HG03565 (cell line): Measurements from ENCODE around the gene POFUT2.

Source experiments
- ATAC-seq: cut with Tn5 transposase; IDR thresholded peaks from one replicate; pipeline ENCODE4 v1.9.1; 2021; ENCODE audit warnings: mild to moderate bottlenecking, moderate library complexity; ENCODE audit not compliant: unreplicated experiment

The POFUT2 gene

DNA sequence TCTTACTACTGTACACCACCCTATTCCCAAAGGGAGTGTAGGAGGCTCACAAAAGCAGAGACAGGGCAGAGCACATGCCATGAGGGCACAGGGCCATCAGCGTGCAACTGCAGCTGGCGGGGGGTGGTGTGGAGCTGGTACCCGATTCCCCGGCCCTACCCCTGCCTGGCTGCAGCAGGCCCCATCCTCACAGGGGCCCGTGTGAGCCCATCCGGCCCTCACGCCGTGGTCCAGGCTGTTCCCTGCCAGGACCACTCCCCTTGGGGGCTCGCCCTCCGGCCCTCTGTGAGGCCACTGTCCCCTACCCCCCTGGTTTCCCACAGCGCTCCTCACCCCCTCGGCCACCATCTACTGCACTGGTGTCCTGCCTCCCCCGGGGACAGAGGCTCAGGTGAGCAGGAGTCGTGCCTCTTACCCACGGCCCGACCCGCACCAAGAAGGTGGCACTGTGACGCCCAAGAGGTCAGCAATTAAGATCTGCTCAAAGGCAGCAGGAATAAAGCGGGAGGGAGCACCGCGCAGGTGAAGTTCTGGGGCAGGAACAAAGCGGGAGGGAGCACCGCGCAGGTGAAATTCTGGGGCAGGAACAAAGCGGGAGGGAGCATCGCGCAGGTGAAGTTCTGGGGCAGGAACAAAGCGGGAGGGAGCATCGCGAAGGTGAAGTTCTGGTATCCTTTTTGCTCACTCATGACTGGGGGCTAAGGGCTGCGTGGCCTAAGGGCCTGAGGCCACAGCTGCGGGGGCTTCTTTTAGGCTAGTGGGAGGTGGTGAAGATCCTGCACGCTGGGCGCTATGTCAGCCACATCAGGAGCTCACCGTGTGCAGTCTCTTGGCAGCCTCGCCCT, 3.9 kb downstream of the POFUT2 start:
- ATAC-seq = no peak

DNA sequence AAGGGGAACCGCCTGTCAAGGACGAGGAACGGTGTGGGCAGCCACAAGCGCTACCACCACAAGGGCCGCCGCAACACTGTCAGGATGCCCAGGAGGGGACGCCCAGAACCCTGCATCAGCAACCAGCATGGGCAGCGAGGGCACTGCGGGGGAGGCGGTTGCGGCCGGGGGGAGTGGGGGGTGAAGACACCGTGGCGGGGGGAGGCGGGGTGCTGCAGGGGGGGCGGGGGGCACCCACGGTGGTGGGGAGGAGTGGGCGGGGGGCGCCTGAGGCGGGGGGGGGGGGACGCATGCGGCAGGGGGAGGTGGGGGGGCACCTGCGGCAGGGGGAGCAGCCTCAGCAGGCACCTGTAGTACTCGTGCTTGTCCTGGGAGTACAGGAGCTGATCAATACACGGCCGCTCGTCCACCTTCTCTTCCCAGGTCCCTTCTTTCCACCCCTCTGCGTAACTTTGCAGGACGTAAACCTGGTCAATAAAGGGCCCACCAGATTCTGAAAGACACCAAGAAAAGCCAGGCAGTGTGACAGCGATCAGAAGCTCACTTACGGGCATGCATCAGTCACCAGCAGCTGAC, 4.6 kb downstream of the POFUT2 start:
- no peak for ATAC-seq

DNA sequence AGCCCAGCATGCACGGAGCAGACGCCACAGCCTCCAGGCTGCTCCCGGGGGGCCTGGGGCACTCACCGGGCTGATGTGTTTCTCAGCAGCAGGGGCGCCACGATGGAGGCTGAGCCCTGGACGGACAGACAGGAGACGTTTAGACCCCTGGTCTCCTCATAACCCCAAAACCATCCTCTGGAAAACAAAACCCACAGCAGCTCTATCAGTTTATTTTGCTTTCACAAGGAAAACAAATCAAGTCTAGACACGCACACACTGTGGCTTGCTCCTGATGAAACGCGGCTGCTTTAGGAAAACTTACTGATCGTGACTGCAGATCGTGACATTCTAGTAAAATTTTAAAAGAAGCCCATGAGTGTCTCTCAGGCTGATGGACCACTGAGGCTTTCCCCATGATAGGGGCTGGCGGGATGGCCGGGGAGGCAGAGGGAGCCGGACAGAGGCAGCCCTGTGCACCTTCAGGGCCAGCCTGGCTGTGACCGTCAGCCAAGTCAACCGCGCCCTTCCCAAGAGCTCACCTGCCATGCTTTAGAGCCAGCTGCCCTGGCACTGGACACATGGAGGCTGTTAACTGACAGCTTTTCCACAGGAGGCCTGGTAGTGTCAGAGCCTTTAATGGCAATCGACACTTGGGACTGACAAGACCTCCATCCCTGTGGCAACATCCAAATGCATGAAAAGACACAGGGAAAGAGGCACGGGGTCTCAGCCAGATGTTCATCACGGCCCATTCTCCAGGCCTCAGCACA, 5.2 kb downstream of the POFUT2 start:
- no peak for ATAC-seq

DNA sequence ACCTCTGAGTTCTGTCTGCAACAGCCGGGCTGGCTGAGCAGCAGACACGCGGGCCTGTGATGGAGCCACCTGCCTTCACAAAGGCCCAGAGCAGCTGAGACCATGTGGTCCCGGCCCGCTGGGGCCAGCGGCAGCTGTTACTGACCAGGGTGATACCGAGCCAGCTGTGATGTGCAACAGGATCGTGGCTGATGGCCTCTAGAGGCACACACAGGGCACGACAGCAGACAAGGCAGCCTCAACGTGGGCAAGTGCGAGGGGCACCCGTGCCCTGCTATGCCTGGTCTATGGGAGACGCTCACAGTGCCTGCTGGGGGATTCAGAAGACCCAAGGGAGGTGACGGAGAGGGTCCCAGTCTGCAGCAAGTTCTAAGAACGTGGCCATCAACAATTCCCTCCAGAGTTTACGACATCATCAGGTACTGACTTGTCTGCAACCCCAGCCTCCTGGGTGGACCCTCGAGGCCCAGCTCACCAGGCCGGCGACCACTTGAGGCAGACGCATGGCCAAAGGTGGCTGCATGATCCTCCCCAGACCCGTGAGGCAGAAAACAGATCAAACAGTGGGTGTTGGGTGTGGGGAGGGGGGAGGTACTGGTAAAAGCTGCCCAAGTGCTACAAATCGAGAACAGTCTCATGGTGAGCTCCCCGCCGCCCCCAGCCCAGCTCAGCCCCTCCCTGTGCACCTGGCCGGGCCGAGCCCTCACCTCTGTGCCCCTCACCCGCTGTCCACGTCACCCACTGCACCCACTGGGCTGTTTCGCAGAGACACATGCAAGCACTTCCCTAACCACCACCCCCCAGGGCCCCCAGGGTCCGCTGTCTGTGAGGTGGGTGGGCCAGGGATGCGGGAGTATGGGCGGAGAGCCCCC, 6.0 kb downstream of the POFUT2 start:
- no peak for ATAC-seq

DNA sequence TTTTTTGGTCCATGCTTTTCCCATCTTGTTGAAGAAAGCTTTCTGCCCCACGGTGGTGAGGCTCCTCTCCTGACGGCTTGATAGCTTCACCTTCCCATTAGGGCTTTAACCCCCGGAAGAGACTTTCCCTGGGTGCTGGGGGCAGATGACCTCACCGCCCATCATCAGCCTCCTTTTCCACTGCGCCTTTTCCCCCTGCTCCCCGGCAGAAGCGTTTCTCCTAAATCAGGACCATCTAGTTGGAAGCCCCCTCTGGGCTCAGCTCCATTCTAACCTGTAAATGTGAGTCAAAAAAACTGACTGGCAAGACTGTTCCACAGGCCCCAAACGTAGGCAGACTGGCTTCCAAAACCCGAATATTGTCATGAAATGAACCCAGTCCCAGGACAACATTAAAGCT, 6.7 kb downstream of the POFUT2 start:
- no peak for ATAC-seq

DNA sequence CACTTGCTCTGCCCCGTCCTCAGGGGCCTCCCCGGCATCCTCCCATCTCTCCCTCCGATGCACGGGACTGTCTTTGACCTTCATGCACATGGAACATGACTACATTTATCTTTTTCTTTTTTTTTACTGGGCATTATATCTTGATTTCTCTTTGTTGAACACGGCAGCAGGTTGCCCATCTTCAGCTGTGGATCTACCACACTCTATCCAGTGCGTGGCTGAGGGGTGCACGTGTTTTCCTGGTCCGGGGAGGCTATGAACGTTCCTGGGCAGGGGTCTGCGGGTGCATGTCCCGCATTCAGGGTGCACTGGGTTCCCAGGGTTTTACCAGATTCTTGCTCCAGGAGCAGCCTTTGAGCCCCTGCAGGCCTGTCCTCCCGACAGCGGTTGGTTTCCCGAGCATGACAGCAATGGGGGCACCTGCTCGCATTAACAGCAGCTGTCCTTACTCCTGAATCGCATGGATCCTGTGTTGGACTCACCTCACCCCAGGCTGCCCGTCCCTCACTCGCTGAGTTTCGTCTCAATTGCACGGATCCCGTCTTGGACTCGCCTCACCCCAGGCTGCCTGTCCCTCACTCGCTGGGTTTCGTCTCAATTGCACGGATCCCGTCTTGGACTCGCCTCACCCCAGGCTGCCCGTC, 7.4 kb downstream of the POFUT2 start:
- ATAC-seq = no peak

DNA sequence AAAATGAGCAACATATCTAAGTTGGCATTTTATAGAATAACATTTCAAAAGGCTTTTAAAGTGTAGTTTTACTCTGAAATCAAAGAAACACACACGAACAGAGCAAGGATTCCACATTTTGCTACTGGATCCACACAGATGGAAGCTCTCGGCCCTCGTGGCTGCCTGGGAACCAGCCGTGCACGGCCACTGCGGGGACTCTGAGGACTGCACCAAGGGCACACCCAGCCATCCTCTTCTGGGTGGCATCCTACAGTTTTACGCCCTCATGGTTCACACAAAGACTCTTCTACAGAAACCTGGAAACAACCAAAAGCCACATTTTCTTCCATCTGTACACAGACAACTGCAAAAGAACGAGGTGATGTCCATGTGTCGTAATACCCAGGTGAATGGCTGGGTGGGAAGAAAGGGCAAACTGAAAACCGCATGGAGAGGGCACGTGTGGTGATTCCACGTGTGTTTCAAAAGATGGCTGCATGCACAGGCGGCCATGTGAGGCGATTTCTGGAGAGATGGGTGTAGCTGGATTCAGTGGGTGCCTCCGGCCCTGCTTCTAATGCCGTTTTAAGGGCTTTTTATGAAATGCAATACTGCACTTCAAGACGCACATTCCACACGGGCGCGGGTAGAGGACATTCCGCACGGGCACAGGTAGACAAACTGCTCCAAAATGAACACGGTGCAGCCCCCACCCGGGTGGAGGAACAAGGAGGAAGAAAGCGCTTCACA, 8.1 kb downstream of the POFUT2 start:
- ATAC-seq = no peak

DNA sequence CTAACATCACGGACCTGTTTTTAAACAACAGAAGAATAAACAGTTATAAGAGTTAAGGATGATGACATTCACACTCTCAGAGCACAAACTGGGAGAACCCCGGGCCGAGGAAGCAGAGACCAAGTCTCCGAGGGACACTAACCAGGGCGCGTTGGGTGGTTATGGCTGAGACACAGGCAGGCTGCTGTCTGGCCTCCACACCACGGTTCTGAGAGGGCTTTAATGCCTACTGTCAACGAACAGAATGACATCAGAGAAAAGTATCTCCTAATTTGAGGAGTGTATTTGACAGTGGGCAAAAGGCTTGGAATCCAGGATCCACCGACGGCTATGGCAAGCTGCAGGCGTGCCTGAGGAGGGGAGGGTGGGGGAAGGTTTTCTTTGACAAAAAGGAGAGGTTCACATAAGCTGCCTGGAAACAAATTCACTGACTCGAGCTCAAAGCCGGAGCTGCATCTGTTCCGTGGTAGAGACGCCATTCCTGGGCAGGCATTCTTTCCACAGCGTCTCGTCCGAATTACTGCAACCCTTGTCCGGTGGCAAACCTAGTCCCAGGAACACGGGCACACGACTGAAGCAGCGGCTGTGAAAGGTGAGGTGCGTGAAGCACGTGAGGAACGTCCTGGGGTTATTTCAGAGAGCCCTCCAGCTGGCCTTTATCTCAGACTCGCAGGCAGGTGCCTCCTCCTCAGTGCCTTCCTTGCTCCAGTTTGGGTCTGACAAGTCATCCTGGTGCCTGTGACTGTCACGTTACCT, 9.4 kb downstream of the POFUT2 start:
- no peak for ATAC-seq

DNA sequence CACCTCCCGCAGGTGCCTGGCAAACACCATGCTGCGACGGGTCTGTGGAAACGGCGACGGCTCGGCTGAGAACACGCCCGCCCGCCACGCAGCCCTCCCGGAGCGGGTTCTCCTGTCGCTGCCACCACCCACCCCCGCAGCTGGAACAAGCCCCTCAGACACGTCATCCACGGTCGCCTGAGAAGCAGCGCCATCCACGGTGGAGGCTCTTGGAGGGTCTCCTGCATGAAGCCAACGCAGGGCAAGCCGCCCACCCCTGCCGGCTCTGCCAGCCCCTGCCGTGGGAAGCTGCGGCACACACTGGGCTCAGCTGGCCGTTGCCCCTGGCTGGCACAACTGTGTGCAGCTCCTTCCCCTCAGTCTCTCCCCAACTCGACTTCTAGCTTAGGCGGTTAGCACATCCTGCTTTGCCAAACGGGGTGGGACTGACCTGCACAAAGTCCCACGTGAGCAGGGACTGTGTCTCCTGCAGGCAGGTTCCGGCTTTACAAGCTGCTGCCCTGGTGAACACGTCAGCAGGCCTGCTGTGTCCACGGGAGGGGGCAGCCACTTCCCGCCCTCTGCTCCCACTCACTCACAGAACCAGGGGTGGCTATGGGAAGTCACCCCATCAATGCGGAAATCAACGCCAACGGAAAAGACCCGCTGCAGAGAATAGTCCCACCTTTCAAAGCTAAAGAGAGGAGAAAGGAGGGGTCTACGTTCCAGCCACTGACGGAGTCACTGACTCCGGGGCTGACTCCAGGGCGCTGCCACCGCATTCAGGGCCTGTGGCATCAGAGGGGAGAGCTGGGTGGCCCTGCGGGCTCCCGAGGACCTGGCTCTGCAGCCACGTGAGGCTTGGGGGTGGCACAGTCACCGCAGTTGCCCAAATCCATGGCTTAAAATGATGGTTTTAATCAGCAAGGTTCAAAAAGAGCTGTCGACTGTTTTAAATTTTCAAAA, 10.3 kb downstream of the POFUT2 start:
- no peak for ATAC-seq

DNA sequence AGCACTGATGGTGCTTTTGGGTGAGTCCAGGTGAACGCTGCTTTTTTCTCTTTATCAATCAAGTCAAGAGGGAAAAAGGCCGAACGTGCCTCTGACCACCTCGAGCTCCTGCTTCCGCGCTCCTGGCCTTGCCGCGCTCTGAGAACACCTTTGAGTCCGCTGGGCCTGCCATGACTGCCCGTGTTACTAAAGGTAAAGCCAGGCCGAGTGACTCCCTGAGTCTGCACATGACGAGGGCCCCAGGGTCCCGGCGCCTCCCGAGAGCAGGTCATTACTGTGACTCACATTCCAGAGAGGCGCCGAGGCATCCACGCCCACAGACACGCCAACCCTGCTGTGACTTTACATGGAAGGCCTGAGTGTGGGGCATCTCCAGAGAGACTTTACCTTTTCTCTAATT, 11.1 kb downstream of the POFUT2 start:
- no peak for ATAC-seq

DNA sequence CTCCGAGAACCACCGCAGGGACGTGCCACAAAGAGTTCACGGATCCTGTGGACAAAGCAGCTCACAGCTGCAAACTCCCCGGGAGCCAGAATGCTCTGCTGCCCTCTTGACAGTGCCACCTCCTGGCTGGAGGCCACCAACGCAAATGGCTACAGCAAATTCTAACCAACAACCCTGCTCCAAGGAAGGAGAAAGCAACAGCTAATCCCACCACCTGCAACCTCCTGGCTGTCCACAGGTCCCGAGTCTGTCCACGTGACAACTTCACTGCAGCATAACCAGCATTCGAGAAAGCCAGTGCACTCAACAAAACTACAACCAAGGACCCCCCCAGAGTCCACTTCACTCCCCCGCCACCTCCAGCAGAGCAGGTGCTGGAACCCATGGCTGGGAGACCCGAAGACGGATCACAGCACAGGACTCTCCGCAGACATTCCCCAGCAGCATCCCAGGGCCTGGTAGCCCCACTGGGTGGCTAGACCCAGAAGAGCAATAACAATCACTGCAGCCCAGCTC, 17.3 kb downstream of the POFUT2 start:
- ATAC-seq = no peak

DNA sequence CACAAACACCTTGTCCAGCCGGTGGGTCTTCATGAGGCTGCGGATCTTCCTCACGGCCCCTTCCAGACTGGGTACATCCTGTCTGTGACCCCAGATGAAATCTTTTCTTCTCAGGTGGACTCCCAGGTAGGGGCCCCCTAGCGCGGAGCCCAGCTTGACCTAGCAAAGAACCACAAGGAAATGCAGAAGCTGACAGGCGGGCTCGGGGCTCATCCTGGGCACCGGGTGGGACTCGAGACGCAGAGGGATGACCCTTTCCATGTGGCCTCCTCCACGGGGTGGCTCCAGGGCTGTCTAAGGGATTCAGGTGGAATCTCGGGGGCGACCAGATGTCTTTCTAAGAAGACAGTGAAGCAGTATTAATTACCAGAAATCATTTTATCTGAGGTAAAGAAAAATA, 17.8 kb downstream of the POFUT2 start:
- ATAC-seq = no peak

DNA sequence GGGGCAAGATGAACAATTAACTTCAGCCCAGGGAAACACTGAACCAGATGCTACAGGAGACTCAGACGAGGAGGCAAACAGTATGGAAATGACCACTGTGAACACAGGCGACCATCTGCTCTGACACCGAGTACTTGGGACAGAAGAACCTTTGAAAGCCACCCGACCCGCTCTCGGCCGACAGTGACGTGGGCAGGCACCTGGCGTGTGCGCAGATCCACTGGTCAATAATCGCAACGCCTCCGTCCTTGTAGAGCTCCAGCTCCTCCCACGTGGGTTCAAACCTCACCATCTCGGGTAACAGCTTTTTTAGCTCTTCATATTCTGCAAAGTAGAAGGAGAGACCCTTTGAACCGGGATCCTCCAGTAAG, 20.3 kb downstream of the POFUT2 start:
- no peak for ATAC-seq

DNA sequence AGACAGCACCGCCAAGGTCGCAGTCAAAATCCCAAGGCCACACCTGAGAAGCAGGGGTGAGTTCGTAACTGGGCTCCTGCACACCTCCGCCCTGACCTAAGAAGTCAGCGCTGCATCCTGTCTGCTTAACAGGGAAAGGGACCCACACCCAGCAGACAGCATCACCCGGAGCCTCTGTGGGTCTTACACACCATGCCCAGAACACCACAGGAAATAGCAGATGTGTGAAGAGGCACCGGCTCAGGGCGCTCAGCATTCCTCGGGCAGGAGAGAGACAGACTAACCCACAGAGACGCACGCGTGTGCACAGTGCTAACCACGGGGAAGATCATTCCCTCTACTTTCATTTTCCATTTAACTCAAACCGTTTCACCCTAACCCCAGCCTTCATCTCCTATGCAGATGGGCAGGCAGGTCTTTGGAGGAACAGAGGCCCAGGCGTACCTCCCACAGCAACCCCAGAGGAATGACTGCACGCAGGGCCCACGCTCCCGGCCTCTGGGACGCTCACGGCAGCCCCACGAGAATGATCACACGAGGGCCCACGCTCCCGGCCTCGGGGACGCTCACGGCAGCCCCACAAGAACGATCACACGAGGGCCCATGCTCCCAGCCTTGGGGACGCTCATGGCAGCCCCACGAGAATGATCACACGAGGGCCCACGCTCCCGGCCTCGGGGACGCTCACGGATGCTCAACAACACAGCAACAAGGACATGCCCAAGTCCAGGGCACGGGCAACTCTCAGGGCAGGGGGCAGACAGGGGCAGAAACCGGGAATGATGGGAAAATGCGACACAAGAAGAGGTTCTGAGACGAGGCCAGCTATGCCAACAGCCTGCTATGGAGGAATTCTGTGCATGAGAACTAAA, 20.9 kb downstream of the POFUT2 start:
- no peak for ATAC-seq

DNA sequence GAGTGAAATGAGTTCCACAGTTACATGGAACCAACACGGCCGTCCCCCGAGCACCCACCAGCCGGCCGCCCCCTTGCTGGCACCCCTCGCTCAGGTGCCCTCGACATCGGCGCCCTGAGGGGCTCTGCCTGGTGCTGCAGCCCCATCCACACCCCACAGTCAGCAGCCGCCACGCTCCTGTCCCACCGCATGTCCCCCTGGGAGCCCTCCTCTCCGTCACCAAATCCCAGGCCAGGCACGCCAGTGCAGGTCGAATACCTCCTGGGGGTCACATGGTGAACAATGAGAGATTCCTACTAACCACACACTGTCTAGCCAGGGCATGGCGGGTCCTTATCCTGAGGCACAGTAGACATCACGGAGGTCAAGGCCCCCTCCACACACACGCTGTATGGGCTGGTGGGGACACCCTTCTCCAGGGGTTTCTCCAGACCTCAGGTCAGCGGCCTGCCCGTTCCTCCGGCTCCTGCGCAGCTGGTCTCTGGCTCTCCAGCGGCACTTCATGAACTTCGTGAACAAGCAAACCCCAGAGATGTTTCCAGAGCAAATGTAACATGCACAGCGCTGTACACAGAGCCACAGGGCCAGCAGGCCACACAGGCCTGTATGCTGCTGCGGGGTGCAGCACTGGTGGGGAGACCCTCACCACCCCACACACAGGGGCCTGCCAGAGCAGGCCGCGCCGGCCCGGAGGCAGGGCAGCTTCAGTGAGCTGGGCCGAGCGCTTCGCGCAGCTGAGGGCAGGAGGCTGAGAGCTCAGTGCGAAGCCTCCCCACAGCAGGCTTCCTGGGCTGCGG, 21.8 kb downstream of the POFUT2 start:
- no peak for ATAC-seq

DNA sequence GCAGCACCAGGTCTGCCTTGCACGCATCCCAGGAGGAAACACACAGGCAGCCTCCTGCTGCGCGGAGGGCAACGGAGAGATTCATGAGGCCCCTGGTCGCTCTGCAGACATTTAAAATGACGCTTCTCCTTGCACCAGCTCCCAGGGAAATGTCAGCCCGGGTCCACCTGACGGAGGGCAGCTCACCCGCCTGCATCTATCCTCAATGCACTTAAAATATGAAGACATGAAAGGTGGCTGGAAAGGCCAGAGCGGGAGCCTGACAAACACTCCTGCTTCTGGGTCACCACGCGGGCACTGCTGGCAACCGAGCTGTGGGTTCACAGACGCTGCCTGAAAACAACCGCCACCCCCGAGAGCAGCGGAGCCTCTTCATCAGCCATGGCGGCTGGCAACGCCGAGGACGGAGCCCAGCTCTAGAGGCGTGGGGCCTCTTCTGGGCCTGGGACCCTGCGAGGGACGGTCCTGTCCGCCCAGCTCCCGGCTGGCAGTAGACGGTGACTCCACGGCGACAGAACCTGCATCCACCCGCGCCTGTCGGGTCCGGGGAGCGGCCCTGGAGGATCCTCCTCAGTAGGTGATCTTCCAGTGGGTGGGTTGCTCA, 22.7 kb downstream of the POFUT2 start:
- no peak for ATAC-seq
